AG09309 (cell line): ENCODE data around the gene LCE4A.

Experiments used
- DNase-seq: peaks from one replicate; pipeline ENCODE4 v3.0.0-alpha.2; 2010; ENCODE audit warnings: low read depth
- H3K4me3 ChIP-seq: 2 replicates; pipeline ENCODE4 v1.5.1; 2011; ENCODE audit warnings: mild to moderate bottlenecking, low read depth, low read length, moderate library complexity; ENCODE audit not compliant: control insufficient read depth
- CTCF ChIP-seq: IDR thresholded peaks from 2 replicates; pipeline ENCODE4 v1.5.1; 2011; ENCODE audit warnings: mild to moderate bottlenecking, low read depth, low read length, inconsistent platforms; ENCODE audit not compliant: insufficient read depth, control insufficient read depth; ENCODE audit errors: missing control alignments

Gene LCE4A

GRCh38 chr1:152757747-152758146 is 49.8 kb downstream of the LCE4A start, which contains the start of gene KPRP:
KPRP (plus strand) TSS chr1:152758025; CDS start chr1:152759589, 1,564 bp downstream.
- DNase-seq, result no peak
- TF ChIP-seq CTCF, result no peak
- no peak within 1 kb of the TSS for H3K4me3 ChIP-seq

DNA sequence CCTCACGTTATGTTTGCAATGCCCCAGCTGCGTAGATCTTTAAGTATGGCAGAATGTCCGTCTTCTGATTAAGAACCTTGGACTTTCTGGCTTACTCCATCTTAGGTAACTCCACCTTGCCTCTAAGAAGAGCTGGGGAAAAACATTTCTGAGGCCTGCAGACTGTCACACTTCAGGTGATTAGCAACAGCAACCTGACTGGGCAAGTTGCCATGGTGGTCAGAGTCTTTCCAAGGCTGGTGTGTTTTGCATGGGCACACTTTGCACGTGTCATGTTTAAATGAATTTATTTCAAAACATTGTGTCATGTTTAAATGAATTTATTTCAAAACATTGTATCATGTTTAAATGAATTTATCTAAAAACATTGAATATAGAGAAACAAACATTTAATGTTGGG is 50.7 kb downstream of the LCE4A start:
- TF ChIP-seq CTCF, result no peak
- no peak for DNase-seq
- no peak overlapping the region for H3K4me3 ChIP-seq
